Progenitor cell of endocrine pancreas (in vitro differentiated cells): ENCODE measurements around the gene KIAA1549. TPM values are rescaled to one million over a fixed set of nuclear protein-coding genes. Genes with fewer than 3 reads are reported as not detected.

Experiments
- DNase-seq: peaks from one replicate; pipeline ENCODE4 v3.0.0; 2021; ENCODE audit warnings: low spot score; ENCODE audit not compliant: unreplicated experiment
- H3K27ac Mint-ChIP-seq: 2 replicates; pipeline ENCODE4 v1.8.0; 2021; ENCODE audit warnings: mild to moderate bottlenecking, moderate library complexity, mixed read lengths
- H3K27me3 Mint-ChIP-seq: 2 replicates; pipeline ENCODE4 v1.8.0; 2021; ENCODE audit warnings: mixed read lengths
- H3K36me3 Mint-ChIP-seq: 2 replicates; pipeline ENCODE4 v1.8.0; 2022; ENCODE audit warnings: mixed read lengths; ENCODE audit not compliant: insufficient read depth
- H3K4me1 Mint-ChIP-seq: 2 replicates; pipeline ENCODE4 v1.8.0; 2021; ENCODE audit warnings: low read depth, mixed read lengths
- H3K4me3 Mint-ChIP-seq: 2 replicates; pipeline ENCODE4 v1.8.0; 2021; ENCODE audit warnings: low read depth, mild to moderate bottlenecking, moderate library complexity, mixed read lengths
- H3K9me3 Mint-ChIP-seq: 2 replicates; pipeline ENCODE4 v1.8.0; 2021; ENCODE audit warnings: low read depth, mixed read lengths
- CTCF ChIP-seq: fragments of 200-600 bp; sonication (generic); IDR thresholded peaks from one replicate; pipeline ENCODE4 v1.5.0; 2021; ENCODE audit warnings: antibody characterized with exemption, mild to moderate bottlenecking; ENCODE audit not compliant: unreplicated experiment
- total RNA-seq: library from RNA; stranded (reverse); gene quantifications from 2 replicates; pipeline ENCODE4 v1.2.1, GENCODE V29; 2021

KIAA1549 gene
- total RNA-seq, 1 donor from 2014 or later: 45.8 TPM

- no peak for TF ChIP-seq CTCF
- DNase-seq: no peak
- no peak overlapping the region for H3K4me3 Mint-ChIP-seq
- H3K4me1 Mint-ChIP-seq: peaks cover 34% of the 10 kb centered on the region
- H3K9me3 Mint-ChIP-seq: no peaks in the 10 kb centered on the region
- H3K27me3 Mint-ChIP-seq: no peaks in the 10 kb centered on the region
- H3K36me3 Mint-ChIP-seq: peaks cover 1% of the 10 kb centered on the region
- H3K27ac Mint-ChIP-seq: no peak overlapping the region
These were observed 6.4 kb downstream of the KIAA1549 start for GRCh38 chr7:138974675-138975292.

GRCh38 chr7:138974103-138974502 lies 7.1 kb downstream of the KIAA1549 start:
- peaks cover 28% of the 10 kb centered on the region for H3K4me1 Mint-ChIP-seq
- no peak overlapping the region for H3K27ac Mint-ChIP-seq
- TF ChIP-seq CTCF: no peak
- no peak overlapping the region for H3K4me3 Mint-ChIP-seq
- H3K9me3 Mint-ChIP-seq: no peaks in the 10 kb centered on the region
- H3K36me3 Mint-ChIP-seq: no peaks in the 10 kb centered on the region
- H3K27me3 Mint-ChIP-seq: no peaks in the 10 kb centered on the region
- no peak for DNase-seq

- Mint-ChIP-seq H3K27ac (peak overlapping the region; percentile 10), H3K27me3 (no peaks in the 10 kb centered on the region), H3K36me3 (peaks cover 3% of the 10 kb centered on the region), H3K4me3 (no peak overlapping the region), H3K4me1 (peaks cover 24% of the 10 kb centered on the region), H3K9me3 (no peaks in the 10 kb centered on the region)
- no peak for TF ChIP-seq CTCF
- DNase-seq: no peak
These were observed 10.2 kb downstream of the KIAA1549 start for GRCh38 chr7:138970952-138971351.

- Mint-ChIP-seq H3K4me3 (no peak overlapping the region), H3K27me3 (no peaks in the 10 kb centered on the region), H3K9me3 (no peaks in the 10 kb centered on the region), H3K4me1 (peaks cover 20% of the 10 kb centered on the region), H3K36me3 (peaks cover 4% of the 10 kb centered on the region), H3K27ac (no peak overlapping the region)
- no peak for TF ChIP-seq CTCF
- DNase-seq: no peak
These were observed 10.7 kb downstream of the KIAA1549 start for GRCh38 chr7:138970446-138970845.

- no peaks in the 10 kb centered on the region for H3K9me3 Mint-ChIP-seq
- H3K27ac Mint-ChIP-seq: peak overlapping the region; percentile 15
- no peak overlapping the region for H3K4me3 Mint-ChIP-seq
- peaks cover 7% of the 10 kb centered on the region for H3K36me3 Mint-ChIP-seq
- TF ChIP-seq CTCF: no peak
- no peak for DNase-seq
- peaks cover 21% of the 10 kb centered on the region for H3K4me1 Mint-ChIP-seq
- no peaks in the 10 kb centered on the region for H3K27me3 Mint-ChIP-seq
These were observed 14.0 kb downstream of the KIAA1549 start for GRCh38 chr7:138967159-138967558.
